NCI-H2029 treated with DMSO at 0.1 percent for 48 hours (cell line): ENCODE measurements around the gene EGFL7.

Experiments used
- DNase-seq: peaks from one replicate; lab custom pipeline; 2025; lab: John Stamatoyannopoulos, UW

Gene EGFL7

GRCh38 chr9:136660971-136661550, 1.7 kb upstream of the EGFL7 start:
- no peak for DNase-seq

GRCh38 chr9:136661641-136662325, 933 bp upstream of the EGFL7 start:
- DNase-seq, result no peak

- no peak for DNase-seq
Observed at GRCh38 chr9:136662326-136662655, 425 bp upstream of the EGFL7 start.

- no peak for DNase-seq
Observed at GRCh38 chr9:136664000-136664915, 1.5 kb downstream of the EGFL7 start.

GRCh38 chr9:136665111-136665703, 2.5 kb downstream of the EGFL7 start:
- DNase-seq, result no peak

DNA sequence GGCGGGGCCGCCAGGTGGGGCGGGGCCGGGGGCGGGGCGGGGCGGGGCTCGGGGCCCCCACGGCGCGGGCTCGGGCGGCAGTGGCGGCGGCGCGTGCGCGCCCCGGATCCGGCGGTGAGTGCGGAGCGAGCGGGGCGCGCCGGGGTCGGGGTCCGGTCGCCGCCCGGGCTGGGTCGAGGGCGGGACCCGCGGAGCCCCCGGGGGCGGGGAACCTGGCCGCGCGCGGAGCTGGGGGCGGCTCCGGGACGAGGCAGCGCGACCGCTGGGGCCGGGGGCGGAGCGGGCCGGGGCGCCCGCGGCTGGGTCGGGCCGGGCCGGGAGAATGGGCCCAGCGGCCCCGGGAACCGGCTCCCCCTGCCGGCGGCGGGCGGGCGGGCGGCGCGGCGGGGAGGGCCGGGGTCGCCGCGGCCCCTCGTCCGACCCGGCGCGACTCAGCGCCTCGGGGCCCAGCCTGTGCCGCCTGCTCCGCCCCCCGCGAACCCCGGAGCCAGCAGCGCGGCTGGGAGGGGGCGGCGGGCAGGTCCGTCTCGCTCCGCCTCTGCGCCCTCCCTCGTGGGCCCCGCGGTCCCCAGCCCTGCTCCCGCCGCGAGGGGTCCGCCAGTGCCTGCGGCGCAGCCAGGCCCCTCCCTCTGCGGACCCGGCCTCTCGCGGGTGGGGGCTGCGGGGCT, 3.1 kb downstream of the EGFL7 start:
- no peak for DNase-seq

GRCh38 chr9:136666372-136667213, 3.9 kb downstream of the EGFL7 start:
- no peak for DNase-seq

GRCh38 chr9:136667214-136667939, 4.7 kb downstream of the EGFL7 start:
- no peak for DNase-seq

DNA sequence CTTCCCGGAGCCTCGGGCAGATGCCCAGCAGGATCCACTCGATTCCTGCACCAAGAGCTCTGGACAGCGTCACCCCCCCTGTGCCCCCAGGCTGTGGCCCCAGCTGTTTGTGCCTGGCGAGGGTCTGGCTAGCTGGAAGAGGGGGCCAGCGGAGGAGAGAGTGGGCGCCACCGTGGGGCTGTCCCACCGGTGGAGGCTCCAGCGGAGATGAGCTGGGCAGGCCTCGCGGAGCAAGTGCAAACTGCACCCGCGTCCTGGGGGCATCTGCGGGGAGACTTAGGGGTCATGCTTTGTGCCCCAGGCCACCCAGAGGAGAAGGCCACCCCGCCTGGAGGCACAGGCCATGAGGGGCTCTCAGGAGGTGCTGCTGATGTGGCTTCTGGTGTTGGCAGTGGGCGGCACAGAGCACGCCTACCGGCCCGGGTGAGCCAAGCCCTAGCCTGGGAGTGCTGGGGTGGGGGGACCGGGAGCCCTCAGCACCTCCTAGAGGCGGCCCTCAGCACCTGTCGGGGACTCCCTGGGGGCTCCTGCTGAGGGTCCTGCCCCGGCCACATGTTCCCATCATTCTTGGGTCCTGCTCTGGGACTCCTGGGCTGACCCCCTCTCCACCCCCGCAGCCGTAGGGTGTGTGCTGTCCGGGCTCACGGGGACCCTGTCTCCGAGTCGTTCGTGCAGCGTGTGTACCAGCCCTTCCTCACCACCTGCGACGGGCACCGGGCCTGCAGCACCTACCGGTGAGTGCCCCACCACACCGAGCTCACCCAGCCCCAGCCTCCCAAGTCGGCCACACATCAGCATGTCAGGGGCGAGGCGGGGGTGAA, 5.4 kb downstream of the EGFL7 start:
- no peak for DNase-seq

GRCh38 chr9:136668983-136669790, 6.5 kb downstream of the EGFL7 start:
- no peak for DNase-seq

DNA sequence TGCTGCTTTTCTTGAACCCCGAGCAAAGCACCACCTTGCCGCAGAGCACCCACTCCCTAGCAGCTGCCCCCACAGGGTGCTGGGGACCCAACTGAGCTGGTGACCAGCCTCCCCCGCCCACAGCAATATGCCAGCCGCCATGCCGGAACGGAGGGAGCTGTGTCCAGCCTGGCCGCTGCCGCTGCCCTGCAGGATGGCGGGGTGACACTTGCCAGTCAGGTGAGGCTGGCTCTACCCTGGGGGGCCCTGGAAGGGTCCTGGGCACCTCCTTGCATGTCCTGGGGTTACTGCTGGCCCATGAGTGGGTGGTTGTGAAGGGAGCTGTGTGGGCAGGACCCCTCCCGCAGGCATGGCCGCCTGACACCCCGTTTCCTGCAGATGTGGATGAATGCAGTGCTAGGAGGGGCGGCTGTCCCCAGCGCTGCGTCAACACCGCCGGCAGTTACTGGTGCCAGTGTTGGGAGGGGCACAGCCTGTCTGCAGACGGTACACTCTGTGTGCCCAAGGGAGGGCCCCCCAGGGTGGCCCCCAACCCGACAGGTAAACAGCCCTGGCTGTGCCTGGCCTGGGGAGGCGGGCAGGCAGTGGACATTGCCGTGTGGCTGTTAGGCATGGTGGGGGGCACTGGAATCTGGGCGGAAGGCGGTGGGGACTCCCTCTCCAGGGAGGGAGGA, 7.2 kb downstream of the EGFL7 start:
- no peak for DNase-seq

- DNase-seq, result no peak
Observed at GRCh38 chr9:136670576-136671253, 8.0 kb downstream of the EGFL7 start.

DNA sequence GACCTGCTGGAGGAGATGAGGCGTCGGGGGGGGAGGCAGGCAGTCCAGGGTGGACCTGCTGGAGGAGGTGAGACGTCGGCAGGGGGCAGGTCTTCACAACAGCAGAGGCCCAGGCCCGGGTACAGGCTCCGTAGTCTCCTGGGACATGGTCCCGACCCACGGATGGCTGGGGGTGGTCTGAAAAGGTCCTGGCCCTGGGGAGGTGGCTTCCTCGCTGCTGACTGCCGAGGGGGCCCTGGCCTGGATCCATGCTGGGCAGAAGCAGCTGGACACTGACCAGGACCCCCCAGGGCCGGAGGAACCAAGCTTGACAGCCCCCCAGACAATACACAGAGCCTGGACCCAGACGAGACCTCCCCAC, 8.5 kb downstream of the EGFL7 start:
- no peak for DNase-seq

DNA sequence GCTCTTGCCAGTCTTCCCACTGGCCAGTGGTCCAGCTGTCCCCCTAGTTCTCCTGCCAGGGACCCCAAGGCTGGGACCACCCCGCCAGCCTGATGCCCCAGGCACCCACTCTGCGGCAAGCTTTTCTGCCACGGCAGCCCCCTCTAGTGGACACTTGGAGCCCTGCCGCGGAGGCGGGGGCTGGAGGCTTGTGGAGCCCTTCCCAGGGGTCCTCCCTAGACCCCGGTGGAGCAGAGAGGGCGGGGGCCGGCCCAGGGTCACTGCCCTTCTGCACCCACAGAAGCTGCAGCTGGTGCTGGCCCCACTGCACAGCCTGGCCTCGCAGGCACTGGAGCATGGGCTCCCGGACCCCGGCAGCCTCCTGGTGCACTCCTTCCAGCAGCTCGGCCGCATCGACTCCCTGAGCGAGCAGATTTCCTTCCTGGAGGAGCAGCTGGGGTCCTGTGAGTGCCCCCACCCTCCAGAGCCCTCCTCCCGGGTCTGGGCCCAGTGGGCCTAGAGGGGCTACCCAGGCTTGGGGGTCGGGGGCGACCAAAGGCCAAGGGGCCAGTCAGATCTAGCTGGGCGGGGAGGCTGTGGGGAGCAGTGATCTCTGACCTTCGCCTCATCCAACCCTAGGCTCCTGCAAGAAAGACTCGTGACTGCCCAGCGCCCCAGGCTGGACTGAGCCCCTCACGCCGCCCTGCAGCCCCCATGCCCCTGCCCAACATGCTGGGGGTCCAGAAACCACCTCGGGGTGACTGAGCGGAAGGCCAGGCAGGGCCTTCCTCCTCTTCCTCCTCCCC, 9.1 kb downstream of the EGFL7 start:
- DNase-seq, result no peak

- DNase-seq, result no peak
Observed at GRCh38 chr9:136672431-136673087, 9.8 kb downstream of the EGFL7 start.
